MM.1S (cell line): Measurements from ENCODE around the gene ADGRD1.

Experiments
- DNase-seq: peaks from one replicate; pipeline ENCODE4 v3.0.0-alpha.2; 2015
- H2AFZ ChIP-seq: fragments of 300-600 bp; sonication (generic); 2 replicates; pipeline ENCODE4 v1.6.0; 2016; ENCODE audit warnings: antibody characterized with exemption, low read length
- H3F3A ChIP-seq: fragments of 300-600 bp; sonication (generic); 2 replicates; pipeline ENCODE4 v1.6.1; 2016; ENCODE audit warnings: mild to moderate bottlenecking, antibody characterized with exemption, low read length, moderate library complexity, mixed read lengths; ENCODE audit not compliant: insufficient read depth
- H3K27ac ChIP-seq: fragments of 300-600 bp; sonication (generic); 2 replicates; pipeline ENCODE4 v1.5.1; 2016; ENCODE audit warnings: mild to moderate bottlenecking, low read length
- H3K27me3 ChIP-seq: fragments of 300-600 bp; sonication (generic); replicated peaks from 2 replicates; pipeline ENCODE4 v1.6.0; 2016; ENCODE audit warnings: low read length; ENCODE audit not compliant: insufficient read depth
- H3K36me3 ChIP-seq: fragments of 300-600 bp; sonication (generic); replicated peaks from 2 replicates; pipeline ENCODE4 v1.6.1; 2016; ENCODE audit warnings: mild to moderate bottlenecking, low read length, mixed read lengths; ENCODE audit not compliant: insufficient read depth
- H3K4me1 ChIP-seq: fragments of 300-600 bp; sonication (generic); 2 replicates; pipeline ENCODE4 v1.6.1; 2016; ENCODE audit warnings: low read length, mixed read lengths
- H3K4me2 ChIP-seq: fragments of 300-600 bp; sonication (generic); 2 replicates; pipeline ENCODE4 v1.6.0; 2016; ENCODE audit warnings: low read depth, low read length
- H3K4me3 ChIP-seq: fragments of 300-600 bp; sonication (generic); 2 replicates; pipeline ENCODE4 v1.5.1; 2016; ENCODE audit warnings: low read length, mixed read lengths
- H3K79me2 ChIP-seq: fragments of 300-600 bp; sonication (generic); 2 replicates; pipeline ENCODE4 v1.6.1; 2016; ENCODE audit warnings: mixed run types, low read length, mixed read lengths
- H3K9ac ChIP-seq: fragments of 300-600 bp; sonication (generic); 2 replicates; pipeline ENCODE4 v1.6.1; 2016; ENCODE audit warnings: low read length, mixed read lengths
- H3K9me2 ChIP-seq: fragments of 300-600 bp; sonication (generic); replicated peaks from 2 replicates; pipeline ENCODE4 v1.6.1; 2016; ENCODE audit warnings: mild to moderate bottlenecking, low read length, mixed read lengths; ENCODE audit not compliant: insufficient read depth
- H3K9me3 ChIP-seq: fragments of 300-600 bp; sonication (generic); replicated peaks from 2 replicates; pipeline ENCODE4 v1.6.1; 2016; ENCODE audit warnings: mild to moderate bottlenecking, low read length, mixed read lengths; ENCODE audit not compliant: insufficient read depth
- H4K20me1 ChIP-seq: fragments of 300-600 bp; sonication (generic); 2 replicates; pipeline ENCODE4 v1.6.1; 2016; ENCODE audit warnings: mild to moderate bottlenecking, low read length, moderate library complexity, mixed read lengths; ENCODE audit not compliant: insufficient read depth
- EZH2 ChIP-seq: fragments of 300-600 bp; sonication (generic); optimal IDR thresholded peaks from 2 replicates; pipeline ENCODE3; 2017; ENCODE audit warnings: low read depth, mild to moderate bottlenecking, antibody characterized with exemption, low read length, mixed read lengths
- EZH2phosphoT487 ChIP-seq: fragments of 300-600 bp; sonication (generic); IDR thresholded peaks from 2 replicates; pipeline ENCODE4 v1.6.1; 2018; ENCODE audit warnings: antibody characterized with exemption, low read length
- TF ChIP-seq, protein P1 (sequence below): fragments of 300-600 bp; sonication (generic); IDR thresholded peaks from 2 replicates; pipeline ENCODE4 v1.5.1; 2016; ENCODE audit warnings: antibody characterized with exemption, low read length, mixed read lengths

ADGRD1 gene

DNA sequence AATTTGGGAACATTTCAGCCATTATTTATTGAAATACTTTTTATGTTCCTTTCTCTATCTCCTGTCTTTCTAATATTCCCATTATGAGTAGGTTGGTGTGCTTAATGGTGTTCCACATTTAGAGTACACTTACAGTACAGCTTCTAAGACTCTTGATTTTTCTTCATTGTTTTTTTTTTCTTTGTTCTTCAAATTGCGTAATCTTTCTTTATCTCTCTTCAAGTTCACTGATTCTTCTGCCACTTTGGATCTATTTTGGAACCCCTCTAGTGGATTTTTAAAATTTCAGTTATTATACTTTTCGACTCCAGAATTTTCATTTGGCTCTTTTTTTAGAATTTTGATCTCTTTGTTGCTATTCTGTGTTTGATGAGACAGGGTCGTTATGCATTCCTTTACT lies 157.7 kb downstream of the ADGRD1 start:
- H3K4me2 ChIP-seq, result no peak overlapping the region

DNA sequence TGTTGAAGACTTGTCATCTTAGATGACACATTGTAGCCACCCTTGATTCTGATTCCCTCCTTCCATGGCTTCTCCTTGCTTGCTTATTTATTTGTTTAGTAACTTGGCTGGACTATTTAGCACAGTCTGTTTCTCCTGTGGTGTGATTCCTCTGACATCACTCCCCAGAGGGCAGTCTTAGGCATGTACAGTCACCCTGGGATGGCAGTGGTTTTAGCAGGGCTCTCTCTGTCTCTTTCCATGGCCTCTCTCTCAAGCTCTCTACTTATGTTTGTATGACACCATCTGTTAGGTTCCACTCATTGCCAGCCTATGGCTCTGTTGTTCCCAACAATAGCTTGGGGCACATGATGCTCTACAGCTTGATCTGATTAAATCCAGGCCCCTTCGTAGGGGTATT lies 158.3 kb downstream of the ADGRD1 start:
- Histone ChIP-seq H3K27me3 (peaks cover 18% of the 10 kb centered on the region), H3K4me2 (no peak overlapping the region), H3K27ac (no peak overlapping the region), H2AFZ (no peak overlapping the region), H3F3A (no peaks in the 10 kb centered on the region), H3K36me3 (no peaks in the 10 kb centered on the region), H3K4me1 (no peaks in the 10 kb centered on the region), H3K9ac (no peak overlapping the region), H3K9me2 (no peaks in the 10 kb centered on the region), H3K9me3 (no peaks in the 10 kb centered on the region), H3K79me2 (no peaks in the 10 kb centered on the region), H4K20me1 (no peaks in the 10 kb centered on the region), H3K4me3 (no peak overlapping the region)
- TF ChIP-seq EZH2phosphoT487, result no peak
- TF ChIP-seq, protein P1, sequence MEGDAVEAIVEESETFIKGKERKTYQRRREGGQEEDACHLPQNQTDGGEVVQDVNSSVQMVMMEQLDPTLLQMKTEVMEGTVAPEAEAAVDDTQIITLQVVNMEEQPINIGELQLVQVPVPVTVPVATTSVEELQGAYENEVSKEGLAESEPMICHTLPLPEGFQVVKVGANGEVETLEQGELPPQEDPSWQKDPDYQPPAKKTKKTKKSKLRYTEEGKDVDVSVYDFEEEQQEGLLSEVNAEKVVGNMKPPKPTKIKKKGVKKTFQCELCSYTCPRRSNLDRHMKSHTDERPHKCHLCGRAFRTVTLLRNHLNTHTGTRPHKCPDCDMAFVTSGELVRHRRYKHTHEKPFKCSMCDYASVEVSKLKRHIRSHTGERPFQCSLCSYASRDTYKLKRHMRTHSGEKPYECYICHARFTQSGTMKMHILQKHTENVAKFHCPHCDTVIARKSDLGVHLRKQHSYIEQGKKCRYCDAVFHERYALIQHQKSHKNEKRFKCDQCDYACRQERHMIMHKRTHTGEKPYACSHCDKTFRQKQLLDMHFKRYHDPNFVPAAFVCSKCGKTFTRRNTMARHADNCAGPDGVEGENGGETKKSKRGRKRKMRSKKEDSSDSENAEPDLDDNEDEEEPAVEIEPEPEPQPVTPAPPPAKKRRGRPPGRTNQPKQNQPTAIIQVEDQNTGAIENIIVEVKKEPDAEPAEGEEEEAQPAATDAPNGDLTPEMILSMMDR, result no peak
- no peak for TF ChIP-seq EZH2
- no peak for DNase-seq

More for the DNA sequence above, 157.7 kb downstream of the ADGRD1 start:
- Histone ChIP-seq H3K36me3 (no peaks in the 10 kb centered on the region), H3K79me2 (no peaks in the 10 kb centered on the region), H3K27me3 (peaks cover 18% of the 10 kb centered on the region), H3K9me2 (no peaks in the 10 kb centered on the region), H3K9me3 (no peaks in the 10 kb centered on the region), H3K4me3 (no peak overlapping the region), H3K4me1 (no peaks in the 10 kb centered on the region), H3F3A (no peaks in the 10 kb centered on the region), H4K20me1 (no peaks in the 10 kb centered on the region), H3K9ac (no peak overlapping the region), H2AFZ (no peak overlapping the region), H3K27ac (no peak overlapping the region)
- no peak for TF ChIP-seq EZH2
- TF ChIP-seq EZH2phosphoT487, result no peak
- TF ChIP-seq, protein P1, result no peak
- no peak for DNase-seq

DNA sequence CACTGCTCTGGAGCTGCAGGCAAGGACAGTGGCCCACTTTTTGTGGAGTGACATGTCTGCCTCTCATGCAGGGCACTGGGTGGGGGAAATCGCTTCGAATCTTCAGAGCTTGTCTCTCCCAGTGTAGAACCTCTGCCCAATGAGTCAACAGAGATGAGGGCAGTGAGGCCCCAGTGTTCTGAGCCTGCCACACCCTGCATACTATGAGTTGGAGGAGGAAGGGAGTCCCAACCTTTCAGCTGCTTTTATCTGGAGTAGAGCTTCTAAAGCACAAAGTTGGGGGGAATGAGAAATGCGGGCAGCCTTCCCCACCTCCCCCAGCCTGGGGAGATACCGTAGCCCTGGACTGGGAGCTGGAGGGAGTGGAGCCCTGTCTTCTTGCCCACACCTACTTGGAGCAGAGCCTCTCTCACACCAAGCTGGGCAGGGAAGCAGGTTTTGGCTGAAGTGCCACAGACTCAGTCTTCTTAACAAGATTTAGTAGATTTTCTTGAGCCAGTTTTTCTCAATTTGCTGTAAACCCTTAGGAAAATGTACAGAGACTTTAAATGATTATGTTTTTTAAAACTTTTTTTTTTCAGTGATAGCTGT lies 159.1 kb downstream of the ADGRD1 start:
- no peak overlapping the region for H2AFZ ChIP-seq
- DNase-seq, result no peak
- no peak overlapping the region for H3K4me3 ChIP-seq
- no peak for TF ChIP-seq EZH2
- TF ChIP-seq, protein P1, result no peak
- TF ChIP-seq EZH2phosphoT487, result no peak
- H3K9me2 ChIP-seq, result no peaks in the 10 kb centered on the region
- H4K20me1 ChIP-seq, result no peaks in the 10 kb centered on the region
- no peaks in the 10 kb centered on the region for H3K36me3 ChIP-seq
- H3K4me1 ChIP-seq, result no peaks in the 10 kb centered on the region
- H3K79me2 ChIP-seq, result no peaks in the 10 kb centered on the region
- H3K9ac ChIP-seq, result no peak overlapping the region
- H3K27ac ChIP-seq, result no peak overlapping the region
- no peak overlapping the region for H3K4me2 ChIP-seq
- peaks cover 18% of the 10 kb centered on the region for H3K27me3 ChIP-seq
- H3K9me3 ChIP-seq, result no peaks in the 10 kb centered on the region
- H3F3A ChIP-seq, result no peaks in the 10 kb centered on the region
